Measurements from ENCODE around the gene CUX1. TPM values are rescaled to one million over a fixed set of nuclear protein-coding genes. Genes with fewer than 3 reads are reported as not detected.

The CUX1 gene
- total RNA-seq, 1 donor from 2014 or later: 66.4 TPM

DNA sequence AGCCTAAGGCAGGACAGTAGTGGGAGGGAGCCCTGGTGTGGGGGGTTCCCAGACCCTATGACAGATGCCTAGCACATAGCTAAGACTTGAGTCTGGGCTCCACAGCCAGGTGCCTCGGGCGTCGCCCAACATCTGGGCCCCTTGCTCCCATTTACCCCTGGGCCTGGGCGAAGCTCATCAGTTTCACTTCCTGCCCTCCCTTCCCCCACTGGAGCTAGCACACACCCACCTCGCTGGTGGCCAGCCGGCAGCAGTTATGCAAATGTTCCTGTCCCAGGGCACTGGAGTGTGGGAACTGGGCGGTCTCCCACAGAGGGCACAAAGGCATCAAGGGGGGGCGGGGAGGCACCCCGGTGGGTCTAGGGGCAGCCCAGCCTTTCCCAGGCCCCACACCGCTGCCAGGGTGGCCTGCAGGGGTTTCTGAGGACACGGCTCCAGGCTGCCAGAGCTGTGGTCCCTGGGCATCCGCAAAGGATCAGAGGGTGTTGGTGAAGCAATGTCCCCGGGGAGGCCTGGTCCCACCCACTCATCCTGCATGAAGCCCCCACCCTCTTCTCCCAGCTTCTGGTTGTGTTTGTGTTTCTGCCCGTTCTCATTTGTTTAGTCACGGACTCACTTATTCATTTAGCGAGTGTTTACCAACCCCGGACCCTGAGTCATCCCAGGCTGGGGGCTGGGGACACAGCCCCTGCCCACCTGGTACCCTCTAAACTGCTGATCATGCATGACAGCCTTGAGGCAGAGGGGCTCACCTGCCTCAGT, 489.7 kb downstream of the CUX1 start:
- DNase-seq (ENCODE audit: low spot score): peak; percentile 60
- H4K20me1 ChIP-seq (ENCODE audit: low read depth): peaks cover 37% of the 10 kb centered on the region
- H3K27me3 ChIP-seq: no peaks in the 10 kb centered on the region
- H3K4me2 ChIP-seq: peak overlapping the region; percentile 57
- TF ChIP-seq EZH2 (IDR thresholded peaks at IDR 0.05) (no peak), EZH2phosphoT487 (IDR thresholded peaks at IDR 0.05) (no peak)
- TF ChIP-seq, protein P1, sequence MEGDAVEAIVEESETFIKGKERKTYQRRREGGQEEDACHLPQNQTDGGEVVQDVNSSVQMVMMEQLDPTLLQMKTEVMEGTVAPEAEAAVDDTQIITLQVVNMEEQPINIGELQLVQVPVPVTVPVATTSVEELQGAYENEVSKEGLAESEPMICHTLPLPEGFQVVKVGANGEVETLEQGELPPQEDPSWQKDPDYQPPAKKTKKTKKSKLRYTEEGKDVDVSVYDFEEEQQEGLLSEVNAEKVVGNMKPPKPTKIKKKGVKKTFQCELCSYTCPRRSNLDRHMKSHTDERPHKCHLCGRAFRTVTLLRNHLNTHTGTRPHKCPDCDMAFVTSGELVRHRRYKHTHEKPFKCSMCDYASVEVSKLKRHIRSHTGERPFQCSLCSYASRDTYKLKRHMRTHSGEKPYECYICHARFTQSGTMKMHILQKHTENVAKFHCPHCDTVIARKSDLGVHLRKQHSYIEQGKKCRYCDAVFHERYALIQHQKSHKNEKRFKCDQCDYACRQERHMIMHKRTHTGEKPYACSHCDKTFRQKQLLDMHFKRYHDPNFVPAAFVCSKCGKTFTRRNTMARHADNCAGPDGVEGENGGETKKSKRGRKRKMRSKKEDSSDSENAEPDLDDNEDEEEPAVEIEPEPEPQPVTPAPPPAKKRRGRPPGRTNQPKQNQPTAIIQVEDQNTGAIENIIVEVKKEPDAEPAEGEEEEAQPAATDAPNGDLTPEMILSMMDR (IDR thresholded peaks at IDR 0.05): no peak
- H3K27ac ChIP-seq: peak overlapping the region; percentile 14
- Mint-ChIP-seq H3K9me3 (no peaks in the 10 kb centered on the region), H3K4me1 (peaks cover 6% of the 10 kb centered on the region), H3K27me3 (ENCODE audit: insufficient read depth, low read depth) (peaks cover 7% of the 10 kb centered on the region), H3K27ac (peak overlapping the region; percentile 37), H3K4me3 (no peak overlapping the region), H3K36me3 (peaks cover 4% of the 10 kb centered on the region)
- no peak overlapping the region for H3K9ac ChIP-seq
- H3K9me3 ChIP-seq (ENCODE audit: low read depth): no peaks in the 10 kb centered on the region
- no peak overlapping the region for H2AFZ ChIP-seq (replicated peaks)
- H3K36me3 ChIP-seq: no peaks in the 10 kb centered on the region
- no peaks in the 10 kb centered on the region for H3F3A ChIP-seq (ENCODE audit: low read depth)
- H3K4me1 ChIP-seq: peaks cover 11% of the 10 kb centered on the region
- no peak overlapping the region for H3K4me3 ChIP-seq
- H3K79me2 ChIP-seq (ENCODE audit: low read depth): no peaks in the 10 kb centered on the region

GRCh38 chr7:102310414-102310815, 493.0 kb downstream of the CUX1 start:
- no peaks in the 10 kb centered on the region for H3F3A ChIP-seq (ENCODE audit: low read depth)
- Mint-ChIP-seq H3K36me3 (peaks cover 4% of the 10 kb centered on the region), H3K27ac (no peak overlapping the region), H3K4me3 (no peak overlapping the region), H3K27me3 (ENCODE audit: insufficient read depth, low read depth) (peaks cover 7% of the 10 kb centered on the region), H3K4me1 (peaks cover 6% of the 10 kb centered on the region), H3K9me3 (no peaks in the 10 kb centered on the region)
- H3K4me1 ChIP-seq: peaks cover 11% of the 10 kb centered on the region
- H3K27ac ChIP-seq: no peak overlapping the region
- no peak overlapping the region for H2AFZ ChIP-seq (replicated peaks)
- no peaks in the 10 kb centered on the region for H3K27me3 ChIP-seq
- peak; percentile 61 for DNase-seq (ENCODE audit: low spot score)
- H3K9ac ChIP-seq: no peak overlapping the region
- H3K4me2 ChIP-seq: no peak overlapping the region
- no peak overlapping the region for H3K4me3 ChIP-seq
- no peaks in the 10 kb centered on the region for H3K36me3 ChIP-seq
- peaks cover 18% of the 10 kb centered on the region for H4K20me1 ChIP-seq (ENCODE audit: low read depth)
- no peaks in the 10 kb centered on the region for H3K9me3 ChIP-seq (ENCODE audit: low read depth)
- TF ChIP-seq, protein P1 (IDR thresholded peaks at IDR 0.05): no peak
- no peak for TF ChIP-seq EZH2 (IDR thresholded peaks at IDR 0.05)
- TF ChIP-seq EZH2phosphoT487 (IDR thresholded peaks at IDR 0.05): no peak
- H3K79me2 ChIP-seq (ENCODE audit: low read depth): no peaks in the 10 kb centered on the region

- H3K4me1 Mint-ChIP-seq: peaks cover 2% of the 10 kb centered on the region
These were observed 494.9 kb downstream of the CUX1 start for GRCh38 chr7:102312317-102312716.

More at GRCh38 chr7:102312317-102312716, 494.9 kb downstream of the CUX1 start:
- H3K36me3 ChIP-seq: no peaks in the 10 kb centered on the region
- H3K79me2 ChIP-seq (ENCODE audit: low read depth): no peaks in the 10 kb centered on the region
- H3K4me2 ChIP-seq: no peak overlapping the region
- peaks cover 5% of the 10 kb centered on the region for H3K36me3 Mint-ChIP-seq
- no peak overlapping the region for H3K27ac Mint-ChIP-seq
- TF ChIP-seq, protein P1 (IDR thresholded peaks at IDR 0.05): no peak
- H3K9me3 ChIP-seq (ENCODE audit: low read depth): no peaks in the 10 kb centered on the region
- no peak overlapping the region for H3K4me3 ChIP-seq
- H4K20me1 ChIP-seq (ENCODE audit: low read depth): peaks cover 7% of the 10 kb centered on the region
- H3K27ac ChIP-seq: no peak overlapping the region
- H3K4me1 ChIP-seq: peaks cover 3% of the 10 kb centered on the region
- H3F3A ChIP-seq (ENCODE audit: low read depth): no peaks in the 10 kb centered on the region
- no peak overlapping the region for H2AFZ ChIP-seq (replicated peaks)
- no peaks in the 10 kb centered on the region for H3K9me3 Mint-ChIP-seq
- no peak for DNase-seq (ENCODE audit: low spot score)
- no peak overlapping the region for H3K4me3 Mint-ChIP-seq
- peaks cover 7% of the 10 kb centered on the region for H3K27me3 Mint-ChIP-seq (ENCODE audit: insufficient read depth, low read depth)
- H3K9ac ChIP-seq: no peak overlapping the region
- no peaks in the 10 kb centered on the region for H3K27me3 ChIP-seq

Data from neural progenitor cell (in vitro differentiated cells).